ENCODE measurements around the gene EPB41L1.

- TF ChIP-seq HDGF (IDR thresholded peaks at IDR 0.05; ENCODE audit: borderline replicate concordance) (no peak), FOXA1 (IDR thresholded peaks at IDR 0.05) (no peak), CTBP1 (IDR thresholded peaks at IDR 0.05; ENCODE audit: borderline replicate concordance) (no peak), FOXK2 (IDR thresholded peaks at IDR 0.05) (no peak), ELF4 (IDR thresholded peaks at IDR 0.05) (no peak), ARNT (IDR thresholded peaks at IDR 0.05) (no peak), L3MBTL2 (conservative IDR thresholded peaks at IDR 0.05) (no peak), SUZ12 (IDR thresholded peaks at IDR 0.05) (no peak), PKNOX1 (IDR thresholded peaks at IDR 0.05) (no peak), FOXM1 (IDR thresholded peaks at IDR 0.05; ENCODE audit: borderline replicate concordance) (no peak)
Observed at GRCh38 chr20:36149469-36149868, 5.1 kb upstream of the EPB41L1 start.
